GM18526 (cell line): Measurements from ENCODE around the gene SIRPB2.

Experiments used
- POLR2A ChIP-seq: IDR thresholded peaks from 3 replicates; pipeline ENCODE4 v1.6.1; 2011; ENCODE audit not compliant: insufficient read length; ENCODE audit errors: extremely low read depth

SIRPB2 gene

DNA sequence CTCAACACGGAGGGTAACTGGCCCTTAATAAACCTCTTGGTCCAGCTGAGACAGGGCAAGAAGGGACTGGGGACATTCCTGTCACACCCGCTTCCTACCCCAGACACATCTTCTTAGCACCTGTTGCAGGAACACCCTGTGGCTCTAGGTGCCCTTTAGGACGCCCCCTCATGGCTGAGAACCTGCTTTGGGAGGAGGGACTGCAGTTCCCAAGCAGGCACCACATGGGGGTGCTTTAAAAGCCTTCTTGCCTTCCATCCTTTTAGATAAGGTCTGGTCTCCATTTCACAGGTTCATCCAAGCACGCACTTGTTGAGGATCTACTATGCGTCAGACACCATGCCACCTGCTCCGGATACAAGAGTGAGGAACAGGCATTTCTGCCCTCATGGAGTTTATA, 51.2 kb downstream of the SIRPB2 start:
- no peak for TF ChIP-seq POLR2A

DNA sequence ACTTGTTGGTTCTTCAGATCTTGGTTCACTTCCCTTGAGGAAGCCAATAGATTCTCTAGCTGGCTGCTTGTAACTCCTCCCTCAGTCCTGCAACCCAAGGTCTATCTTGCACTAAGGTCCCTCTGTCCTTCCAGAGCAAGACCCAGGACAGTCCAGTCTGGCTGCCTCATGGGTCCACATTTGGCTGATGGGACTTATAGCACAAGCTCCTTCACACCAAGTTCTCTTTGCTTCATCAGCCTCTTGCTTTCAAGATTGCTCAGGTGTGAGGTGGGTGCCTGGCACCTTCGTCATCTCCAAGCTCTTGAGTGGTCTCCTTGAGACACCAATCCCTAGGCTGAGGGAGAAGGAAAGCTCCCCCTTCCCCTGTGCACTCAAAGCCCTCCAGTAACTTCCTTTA, 52.9 kb downstream of the SIRPB2 start:
- no peak for TF ChIP-seq POLR2A

DNA sequence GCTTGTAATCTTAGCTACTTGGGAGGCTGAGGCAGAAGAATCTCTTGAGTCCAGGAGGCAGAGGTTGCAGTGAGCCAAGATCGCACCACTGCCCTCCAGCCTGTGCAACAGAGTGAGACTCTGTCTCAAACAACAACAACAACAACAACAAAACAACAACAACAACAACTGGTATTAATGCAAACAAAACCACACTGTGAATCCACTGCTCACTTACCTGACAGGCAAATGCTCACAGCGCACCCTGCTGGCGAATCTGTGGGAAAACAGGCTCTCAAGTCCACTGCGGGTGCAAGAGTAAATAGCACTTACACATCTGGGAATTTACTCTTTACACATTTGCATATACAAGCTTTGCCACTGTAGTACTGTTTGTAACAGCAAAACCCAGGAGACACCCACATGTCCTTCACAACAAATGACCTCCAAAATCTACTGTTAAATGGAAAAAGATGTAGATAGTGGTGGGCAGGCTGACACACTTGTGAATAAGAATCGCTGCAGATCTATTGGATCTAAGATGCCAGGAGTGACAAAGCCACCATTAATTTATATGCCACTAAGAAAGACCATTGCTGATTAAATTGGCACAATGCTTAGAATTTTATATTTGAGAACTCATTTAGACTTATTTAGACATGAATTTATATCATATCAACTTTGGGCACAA, 53.9 kb downstream of the SIRPB2 start:
- TF ChIP-seq POLR2A: no peak

DNA sequence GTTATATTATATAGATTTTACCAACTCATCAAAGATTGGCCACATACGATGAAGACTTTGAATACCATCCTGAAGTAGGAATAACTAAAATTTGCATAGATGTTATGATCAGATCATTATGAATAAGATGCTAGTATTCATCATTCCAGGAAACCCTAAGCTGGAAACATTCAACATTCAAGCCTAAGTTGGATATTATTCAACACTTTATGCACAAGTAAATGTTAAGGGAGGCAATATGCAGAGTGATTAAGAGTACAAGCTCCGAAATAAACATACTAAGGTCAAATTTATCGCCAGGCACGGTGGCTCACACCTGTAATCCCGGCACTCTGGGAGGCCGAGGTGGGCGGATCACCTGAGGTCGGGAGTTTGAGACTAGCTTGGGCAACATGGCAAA, 55.0 kb downstream of the SIRPB2 start:
- no peak for TF ChIP-seq POLR2A

DNA sequence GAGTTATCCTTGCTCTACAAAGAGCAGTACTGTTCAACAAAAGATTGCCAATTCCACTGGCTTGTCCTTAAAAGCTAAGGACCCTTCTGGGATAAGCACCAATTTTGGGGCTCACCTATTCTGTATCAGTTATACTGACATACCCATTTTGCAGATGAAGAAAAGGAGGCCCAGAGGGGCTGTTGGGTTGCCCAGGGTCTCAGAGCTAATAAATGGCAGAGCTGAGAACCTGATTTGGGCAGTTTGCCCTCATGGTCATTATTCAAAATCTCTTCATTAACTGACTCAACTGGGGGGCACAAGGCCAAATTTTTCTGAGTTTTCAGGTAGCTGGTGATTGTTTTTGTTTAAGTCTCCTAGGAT, 55.9 kb downstream of the SIRPB2 start:
- TF ChIP-seq POLR2A: no peak

DNA sequence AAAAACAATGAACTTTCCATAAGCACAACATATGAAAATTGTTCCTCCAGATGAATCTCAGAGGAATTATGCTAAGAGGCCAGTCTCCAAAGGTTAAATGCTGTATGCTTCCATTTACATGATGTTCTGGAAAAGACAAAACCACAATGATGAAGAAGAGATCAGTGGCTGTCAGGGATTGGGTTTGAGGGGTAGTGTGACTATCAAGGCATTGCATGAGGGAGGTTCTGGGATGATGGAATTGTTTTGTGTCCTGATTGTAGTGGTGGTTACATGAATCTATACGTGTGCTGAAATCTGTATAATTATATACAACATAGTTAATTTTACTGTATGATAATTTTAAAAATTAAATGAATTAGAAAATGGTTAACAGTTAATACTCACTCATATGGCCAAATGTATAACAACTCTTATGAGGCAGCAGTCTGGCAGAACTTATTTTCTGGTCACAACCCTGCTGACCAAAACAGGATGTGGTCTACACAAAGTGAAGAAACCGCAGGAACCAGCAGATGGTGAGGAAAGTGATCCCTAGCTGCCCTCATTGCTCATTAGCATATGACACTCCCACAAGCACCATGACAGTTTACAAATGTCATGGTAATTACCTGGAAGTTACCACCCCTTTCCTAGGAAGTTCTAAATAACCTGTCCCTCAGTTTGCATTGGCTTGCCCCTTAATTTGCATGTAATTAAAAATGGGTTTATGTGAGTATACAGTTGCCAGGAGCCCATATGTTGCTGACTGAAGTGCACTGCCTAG, 56.5 kb downstream of the SIRPB2 start:
- TF ChIP-seq POLR2A: no peak

DNA sequence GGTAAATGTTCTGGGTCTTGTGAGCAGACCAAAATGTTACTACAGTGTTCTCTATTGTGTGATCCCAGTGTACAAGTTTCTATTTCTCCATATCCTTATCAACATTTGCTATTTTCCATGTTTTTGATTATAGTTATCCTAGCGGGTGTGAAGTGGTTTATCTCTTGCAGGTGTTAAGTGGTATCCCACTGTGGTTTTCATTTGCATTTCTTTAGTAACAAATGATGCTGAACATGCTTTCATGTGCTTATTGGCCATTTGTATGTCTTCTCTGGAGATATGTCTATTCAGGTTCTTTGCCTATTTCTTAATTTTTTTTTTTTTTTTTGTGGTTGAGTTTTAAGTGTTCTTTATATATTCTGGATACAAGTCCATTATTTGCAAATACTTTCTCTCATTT, 60.1 kb downstream of the SIRPB2 start:
- TF ChIP-seq POLR2A: no peak

DNA sequence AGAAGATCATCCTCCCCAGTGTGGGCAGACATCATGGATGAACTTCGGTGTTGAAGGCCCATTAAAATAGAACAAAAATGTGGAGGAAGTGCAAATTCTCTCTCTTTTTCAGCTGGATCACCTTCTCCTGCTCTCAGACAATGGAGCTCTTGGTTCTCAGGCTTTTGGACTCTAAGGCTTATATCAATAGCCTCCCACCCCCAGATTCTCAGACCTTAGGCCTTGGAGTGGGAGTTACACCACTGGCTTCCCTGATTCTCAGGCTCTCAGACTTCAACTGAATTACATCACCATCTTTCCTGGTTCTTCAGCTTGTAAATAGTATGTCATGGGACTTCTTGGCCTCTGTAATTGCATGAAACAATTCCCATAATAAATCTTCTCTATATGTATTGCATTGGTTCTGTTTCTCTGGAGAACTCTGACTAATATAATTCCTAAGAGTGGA, 61.2 kb downstream of the SIRPB2 start:
- no peak for TF ChIP-seq POLR2A

DNA sequence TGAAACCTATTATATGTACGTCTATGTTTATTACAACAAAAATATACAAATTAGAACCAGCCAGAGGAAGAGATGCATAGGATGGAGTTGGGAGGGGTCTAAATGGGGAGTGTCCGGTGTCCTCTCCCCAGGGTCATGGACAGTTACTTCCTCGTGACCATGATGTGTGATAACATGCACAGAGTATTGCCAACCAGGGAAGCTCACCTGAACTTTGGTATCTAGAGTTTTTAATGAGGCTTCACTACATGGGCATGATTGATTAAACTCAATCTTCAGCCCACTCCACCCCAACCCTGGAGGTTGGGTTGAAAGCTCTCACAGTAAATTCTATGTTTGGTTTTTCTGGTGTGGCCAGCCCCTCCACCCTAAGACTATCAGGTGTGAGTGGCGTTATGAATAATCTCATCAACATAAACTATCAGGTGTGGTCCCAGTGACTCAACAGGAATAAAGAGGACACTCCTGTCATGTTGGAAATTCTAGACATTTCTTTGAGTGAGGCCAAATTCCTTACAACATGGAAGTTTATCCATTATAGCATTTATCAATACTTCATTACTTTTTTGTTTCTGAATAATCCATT, 62.0 kb downstream of the SIRPB2 start:
- no peak for TF ChIP-seq POLR2A

DNA sequence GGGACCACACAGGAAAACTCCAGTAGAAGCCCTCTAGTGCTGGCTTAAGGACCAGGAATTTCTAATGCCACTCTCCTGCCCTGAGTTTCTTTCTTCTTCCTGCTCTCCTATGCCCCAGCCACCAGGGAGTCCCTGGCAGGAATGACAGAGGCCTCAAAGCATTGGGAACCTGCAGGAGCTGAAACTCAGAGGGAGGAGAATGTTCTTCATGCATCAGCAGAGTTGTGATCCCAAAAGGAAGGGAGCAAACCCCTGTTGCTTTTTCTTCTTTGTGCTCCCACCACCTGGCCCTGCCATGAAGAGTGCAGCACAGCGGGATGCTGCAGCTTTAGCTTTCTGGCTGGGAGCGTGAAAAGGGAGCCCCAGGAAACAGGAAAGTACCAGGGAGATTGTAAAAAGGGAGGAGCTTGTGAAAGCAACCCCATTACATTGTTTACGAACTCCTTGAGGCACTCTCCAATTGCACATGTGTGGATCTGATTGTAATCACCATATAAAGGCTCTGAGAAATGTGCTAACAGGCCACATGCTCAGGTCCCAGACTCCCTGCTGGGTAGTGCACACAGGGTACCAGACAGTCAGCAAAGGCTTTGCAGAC, 63.7 kb downstream of the SIRPB2 start:
- no peak for TF ChIP-seq POLR2A

DNA sequence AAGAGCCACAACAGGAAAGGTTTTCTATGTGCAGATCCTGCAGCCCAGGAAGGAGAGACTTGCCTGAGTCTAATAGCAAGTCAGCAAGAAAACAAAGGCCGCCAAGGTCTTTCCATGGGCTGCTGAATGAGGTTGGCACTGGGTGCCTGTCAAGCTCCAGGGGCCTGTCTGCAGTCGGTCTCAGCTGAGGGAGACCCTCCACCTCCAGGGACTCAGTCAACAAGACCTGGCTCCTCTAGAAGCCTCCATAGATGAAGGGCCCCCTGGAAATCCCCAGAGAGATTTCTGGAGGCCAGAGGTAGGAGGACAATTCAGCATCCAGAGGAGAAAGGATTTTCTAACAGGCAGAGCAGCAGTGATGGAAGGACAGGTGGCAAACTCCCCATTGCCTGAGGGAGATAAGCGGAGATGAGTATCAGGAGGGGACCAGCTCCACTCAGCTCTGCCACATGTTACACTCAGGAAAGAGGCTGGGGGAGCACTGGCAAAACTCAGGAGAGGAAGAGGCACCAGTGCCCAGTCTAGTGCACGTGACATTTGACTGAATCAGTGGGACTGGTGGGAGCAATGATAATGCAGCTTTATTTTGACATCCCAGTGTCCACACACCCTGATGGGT, 64.9 kb downstream of the SIRPB2 start:
- no peak for TF ChIP-seq POLR2A
